ENCODE measurements around the gene EIF4E. TPM values are rescaled to one million over a fixed set of nuclear protein-coding genes. Genes with fewer than 3 reads are reported as not detected.

Gene EIF4E
- total and polyA plus RNA-seq, 2 experiments from 2014 or later, result 122 to 124 TPM

- no peaks in the 10 kb centered on the region for H3K36me3 ChIP-seq (replicated peaks; ENCODE audit: insufficient read depth, low read depth)
- no peak overlapping the region for H3K4me2 ChIP-seq
- no peaks in the 10 kb centered on the region for H3K27me3 ChIP-seq
- no peaks in the 10 kb centered on the region for H3K9me3 ChIP-seq (ENCODE audit: low read depth)
- no peak overlapping the region for H2AFZ ChIP-seq
- no peaks in the 10 kb centered on the region for H3K4me1 ChIP-seq (ENCODE audit: insufficient read depth)
- H3K27ac ChIP-seq, result no peak overlapping the region
- no peak for DNase-seq (ENCODE audit: low spot score)
- 75% methylated on average over 5 of the region's 5 CpGs for WGBS (ENCODE audit: low lambda C conversion rate, missing lambda C conversion rate)
- no peaks in the 10 kb centered on the region for H3K9me2 ChIP-seq (replicated peaks; ENCODE audit: insufficient read depth)
- TF ChIP-seq EZH2phosphoT487 (IDR thresholded peaks at IDR 0.05; ENCODE audit: low read depth, severe bottlenecking, unreplicated experiment) (no peak), CTCF (IDR thresholded peaks at IDR 0.05; ENCODE audit: poor library complexity) (no peak), EZH2 (IDR thresholded peaks at IDR 0.05; ENCODE audit: borderline replicate concordance) (no peak)
- no peaks in the 10 kb centered on the region for H4K20me1 ChIP-seq (ENCODE audit: insufficient read depth, poor library complexity, severe bottlenecking)
- no peaks in the 10 kb centered on the region for H3K79me2 ChIP-seq
- H3K4me3 ChIP-seq, result no peak overlapping the region
These were observed 34.9 kb upstream of the EIF4E start for GRCh38 chr4:98963538-98964433.

GRCh38 chr4:98961770-98962169, 32.8 kb upstream of the EIF4E start:
- H3K4me2 ChIP-seq, result no peak overlapping the region

GRCh38 chr4:98959411-98959810, 30.5 kb upstream of the EIF4E start:
- Histone ChIP-seq H3K4me3 (no peak overlapping the region), H4K20me1 (ENCODE audit: insufficient read depth, poor library complexity, severe bottlenecking) (no peaks in the 10 kb centered on the region), H3K36me3 (replicated peaks; ENCODE audit: insufficient read depth, low read depth) (no peaks in the 10 kb centered on the region), H3K79me2 (no peaks in the 10 kb centered on the region), H2AFZ (no peak overlapping the region), H3K9me2 (replicated peaks; ENCODE audit: insufficient read depth) (no peaks in the 10 kb centered on the region), H3K4me2 (no peak overlapping the region), H3K27me3 (no peaks in the 10 kb centered on the region), H3K27ac (no peak overlapping the region), H3K4me1 (ENCODE audit: insufficient read depth) (no peaks in the 10 kb centered on the region), H3K9me3 (ENCODE audit: low read depth) (no peaks in the 10 kb centered on the region)
- DNase-seq (ENCODE audit: low spot score), result no peak
- 95% methylated on average over 2 of the region's 2 CpGs for WGBS (ENCODE audit: low lambda C conversion rate, missing lambda C conversion rate)
- TF ChIP-seq CTCF (IDR thresholded peaks at IDR 0.05; ENCODE audit: poor library complexity) (no peak), EZH2phosphoT487 (IDR thresholded peaks at IDR 0.05; ENCODE audit: low read depth, severe bottlenecking, unreplicated experiment) (no peak), EZH2 (IDR thresholded peaks at IDR 0.05; ENCODE audit: borderline replicate concordance) (no peak)

More at GRCh38 chr4:98961770-98962169, 32.8 kb upstream of the EIF4E start:
- Histone ChIP-seq H3K27ac (no peak overlapping the region), H4K20me1 (ENCODE audit: insufficient read depth, poor library complexity, severe bottlenecking) (no peaks in the 10 kb centered on the region), H3K27me3 (no peaks in the 10 kb centered on the region), H3K4me3 (no peak overlapping the region), H2AFZ (no peak overlapping the region), H3K9me2 (replicated peaks; ENCODE audit: insufficient read depth) (no peaks in the 10 kb centered on the region), H3K79me2 (no peaks in the 10 kb centered on the region), H3K36me3 (replicated peaks; ENCODE audit: insufficient read depth, low read depth) (no peaks in the 10 kb centered on the region), H3K9me3 (ENCODE audit: low read depth) (no peaks in the 10 kb centered on the region), H3K4me1 (ENCODE audit: insufficient read depth) (no peaks in the 10 kb centered on the region)
- WGBS (ENCODE audit: low lambda C conversion rate, missing lambda C conversion rate), result 93% methylated on average over 2 of the region's 2 CpGs
- TF ChIP-seq CTCF (IDR thresholded peaks at IDR 0.05; ENCODE audit: poor library complexity), result no peak
- TF ChIP-seq EZH2 (IDR thresholded peaks at IDR 0.05; ENCODE audit: borderline replicate concordance), result no peak
- TF ChIP-seq EZH2phosphoT487 (IDR thresholded peaks at IDR 0.05; ENCODE audit: low read depth, severe bottlenecking, unreplicated experiment), result no peak
- DNase-seq (ENCODE audit: low spot score), result no peak

Measured in hepatocyte (in vitro differentiated cells).